Fibroblast of pulmonary artery (primary cell): ENCODE results near the gene CPT1A.

Experiments used
- DNase-seq: peaks from one replicate; pipeline ENCODE4 v3.0.0-alpha.2; 2010; ENCODE audit warnings: low read depth
- H3K4me3 ChIP-seq: replicated peaks from 2 replicates; pipeline ENCODE4 v1.5.1; 2011; ENCODE audit warnings: low read depth, mild to moderate bottlenecking, control low read depth, low read length, moderate library complexity
- TF ChIP-seq, protein P1 (sequence below): IDR thresholded peaks from 2 replicates; pipeline ENCODE4 v1.5.1; 2011; ENCODE audit warnings: mild to moderate bottlenecking, control low read depth, low read length, inconsistent platforms; ENCODE audit errors: missing control alignments

CPT1A gene

DNA sequence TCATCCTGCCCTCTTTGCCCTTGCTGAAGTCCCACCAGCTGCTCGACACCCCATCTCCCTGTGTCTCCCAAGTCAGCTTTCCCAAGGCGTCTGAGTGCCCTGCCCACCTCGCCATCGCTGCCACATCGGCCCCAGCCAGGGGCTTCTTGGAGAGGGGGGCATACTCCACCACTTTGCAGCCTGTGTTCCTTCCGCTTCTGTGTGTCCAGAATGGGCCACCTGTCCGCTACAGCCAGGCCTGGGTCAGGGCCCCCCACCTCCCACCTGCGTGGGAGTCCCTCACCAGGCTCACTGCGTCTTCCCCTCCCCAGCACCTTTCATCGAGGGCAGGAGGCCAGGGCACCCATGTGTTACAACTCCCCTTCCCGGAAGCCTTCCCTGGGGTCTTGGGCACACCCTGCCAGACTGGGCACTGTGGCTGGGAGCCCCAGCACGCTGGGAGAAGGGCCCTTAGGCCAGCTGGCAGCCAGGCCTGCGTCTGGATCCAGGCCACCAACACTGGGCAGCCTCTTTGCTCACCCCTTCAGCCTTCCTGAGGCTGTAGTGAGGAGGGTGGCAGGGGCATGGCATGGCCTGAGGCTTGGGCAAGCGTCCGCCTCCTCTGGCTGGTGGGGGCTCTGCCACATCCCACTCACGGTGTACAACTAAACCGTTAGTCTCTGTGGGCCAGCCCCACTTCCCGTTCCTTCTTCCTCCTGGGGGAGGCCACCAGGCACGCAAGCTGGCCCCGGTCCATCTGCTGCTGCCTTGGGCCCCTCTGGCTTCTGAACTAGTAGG lies 13.4 kb downstream of the CPT1A start:
- TF ChIP-seq, protein P1, sequence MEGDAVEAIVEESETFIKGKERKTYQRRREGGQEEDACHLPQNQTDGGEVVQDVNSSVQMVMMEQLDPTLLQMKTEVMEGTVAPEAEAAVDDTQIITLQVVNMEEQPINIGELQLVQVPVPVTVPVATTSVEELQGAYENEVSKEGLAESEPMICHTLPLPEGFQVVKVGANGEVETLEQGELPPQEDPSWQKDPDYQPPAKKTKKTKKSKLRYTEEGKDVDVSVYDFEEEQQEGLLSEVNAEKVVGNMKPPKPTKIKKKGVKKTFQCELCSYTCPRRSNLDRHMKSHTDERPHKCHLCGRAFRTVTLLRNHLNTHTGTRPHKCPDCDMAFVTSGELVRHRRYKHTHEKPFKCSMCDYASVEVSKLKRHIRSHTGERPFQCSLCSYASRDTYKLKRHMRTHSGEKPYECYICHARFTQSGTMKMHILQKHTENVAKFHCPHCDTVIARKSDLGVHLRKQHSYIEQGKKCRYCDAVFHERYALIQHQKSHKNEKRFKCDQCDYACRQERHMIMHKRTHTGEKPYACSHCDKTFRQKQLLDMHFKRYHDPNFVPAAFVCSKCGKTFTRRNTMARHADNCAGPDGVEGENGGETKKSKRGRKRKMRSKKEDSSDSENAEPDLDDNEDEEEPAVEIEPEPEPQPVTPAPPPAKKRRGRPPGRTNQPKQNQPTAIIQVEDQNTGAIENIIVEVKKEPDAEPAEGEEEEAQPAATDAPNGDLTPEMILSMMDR: no peak
- no peak for DNase-seq
- H3K4me3 ChIP-seq: no peak overlapping the region

DNA sequence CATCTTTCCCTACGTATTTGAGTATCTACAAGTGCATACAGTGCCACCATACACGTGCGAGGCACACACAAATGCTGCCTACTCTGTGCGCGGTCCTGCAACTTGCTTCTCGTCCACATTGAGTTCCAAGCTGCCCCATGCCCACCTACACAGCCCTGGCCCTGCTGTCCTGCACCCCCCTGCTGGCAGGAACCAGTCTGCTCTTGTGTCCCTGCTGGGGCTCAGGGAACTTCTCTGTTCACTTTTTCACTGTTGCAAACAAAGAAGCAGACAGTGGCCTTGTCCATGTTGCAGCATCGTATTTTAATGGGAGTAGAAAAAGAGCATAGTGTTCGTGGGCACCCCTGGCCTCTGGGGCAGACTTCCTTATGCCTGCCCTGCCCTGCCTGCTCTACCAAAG lies 14.0 kb downstream of the CPT1A start:
- no peak for DNase-seq
- TF ChIP-seq, protein P1: no peak
- H3K4me3 ChIP-seq: no peak overlapping the region

- no peak for DNase-seq
- no peak overlapping the region for H3K4me3 ChIP-seq
- TF ChIP-seq, protein P1: no peak
Observed at GRCh38 chr11:68826726-68827125, 15.0 kb downstream of the CPT1A start.

DNA sequence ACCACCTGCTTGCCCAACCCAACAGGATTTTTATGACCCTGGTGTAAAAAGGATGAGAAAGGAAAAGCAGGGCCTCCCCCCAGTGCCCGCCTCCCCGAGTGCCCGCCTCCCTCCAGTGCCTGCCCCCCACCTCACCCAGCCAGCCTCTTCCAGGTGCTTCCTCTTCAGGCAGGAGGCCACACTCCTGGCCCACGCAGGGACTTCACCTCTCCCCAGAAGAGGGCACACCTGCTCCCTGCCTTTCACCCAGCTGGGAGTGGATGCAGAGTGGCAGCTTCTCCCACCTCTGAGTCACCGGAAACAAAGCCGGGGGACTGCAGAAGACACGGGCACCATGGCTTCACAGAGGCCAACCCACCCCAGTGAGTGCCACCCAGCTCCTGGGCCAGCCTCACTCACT lies 16.1 kb downstream of the CPT1A start:
- no peak for DNase-seq
- TF ChIP-seq, protein P1: no peak
- no peak overlapping the region for H3K4me3 ChIP-seq

DNA sequence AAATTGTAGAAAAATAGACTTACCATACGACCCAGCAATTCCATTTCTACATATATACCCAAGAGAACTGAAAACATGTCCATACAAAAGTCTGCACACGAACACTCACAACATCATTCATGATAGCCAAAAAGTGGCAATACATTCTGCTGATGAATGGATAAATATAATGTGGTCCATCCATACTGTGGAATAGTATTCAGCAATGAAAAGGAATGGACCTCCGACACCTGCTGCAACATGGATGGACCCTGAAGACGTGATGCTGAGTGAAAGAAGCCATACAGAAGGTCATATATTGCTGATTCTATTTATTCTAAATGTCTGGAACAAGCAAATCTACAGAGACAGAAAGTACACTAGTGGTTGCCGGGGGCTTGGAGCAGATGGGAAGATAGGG lies 19.2 kb downstream of the CPT1A start:
- DNase-seq: no peak
- H3K4me3 ChIP-seq: no peak overlapping the region
- TF ChIP-seq, protein P1: no peak

GRCh38 chr11:68821670-68822069 lies 20.0 kb downstream of the CPT1A start:
- TF ChIP-seq, protein P1: no peak
- no peak overlapping the region for H3K4me3 ChIP-seq
- no peak for DNase-seq

- H3K4me3 ChIP-seq: no peak overlapping the region
- no peak for DNase-seq
- TF ChIP-seq, protein P1: no peak
Observed at GRCh38 chr11:68819362-68819761, 22.4 kb downstream of the CPT1A start.
